Stimulated activated CD8-positive, alpha-beta memory T cell treated with anti-CD3 and anti-CD28 coated beads, Interleukin-7, amount 100 ng/mL, for 4 hours (primary cell): ENCODE measurements around the gene USP34.
"Not testable (repeated sequence)": the region's sequence is repeated elsewhere in the genome, so short reads cannot be mapped to it uniquely, and the experiment has no call there.

Experiments
- DNase-seq, 2 donors: peaks; one replicate each; pipeline ENCODE4 v3.0.0-alpha.2; 2020; ENCODE audit warnings: low read depth in 2 of 2

USP34 gene

GRCh38 chr2:61249521-61250071 lies 221.3 kb downstream of the USP34 start:
- DNase-seq = no peak

- no peak for DNase-seq
Observed at GRCh38 chr2:61247204-61247812, 223.6 kb downstream of the USP34 start.

- DNase-seq = no peak
Observed at GRCh38 chr2:61244694-61245093, 226.2 kb downstream of the USP34 start.

- no peak for DNase-seq
Observed at GRCh38 chr2:61241266-61241665, 229.6 kb downstream of the USP34 start.

- DNase-seq = no peak
Observed at GRCh38 chr2:61238219-61239012, 232.5 kb downstream of the USP34 start.

- no peak for DNase-seq
Observed at GRCh38 chr2:61235716-61236115, 235.2 kb downstream of the USP34 start.

GRCh38 chr2:61233581-61233980 lies 237.3 kb downstream of the USP34 start:
- no peak for DNase-seq

- no peak for DNase-seq
Observed at GRCh38 chr2:61229936-61230335, 241.0 kb downstream of the USP34 start.

- DNase-seq = no peak
Observed at GRCh38 chr2:61222567-61222966, 248.3 kb downstream of the USP34 start.

- DNase-seq = no peak
Observed at GRCh38 chr2:61221819-61222218, 249.1 kb downstream of the USP34 start.

GRCh38 chr2:61220768-61221167 lies 250.1 kb downstream of the USP34 start:
- DNase-seq = no peak

- DNase-seq = no peak
Observed at GRCh38 chr2:61218817-61219170, 252.1 kb downstream of the USP34 start.

GRCh38 chr2:61218076-61218816 lies 252.6 kb downstream of the USP34 start:
- no peak for DNase-seq

GRCh38 chr2:61214171-61214570 lies 256.7 kb downstream of the USP34 start:
- DNase-seq = no peak

- DNase-seq = no peak
Observed at GRCh38 chr2:61210332-61210981, 260.4 kb downstream of the USP34 start.

GRCh38 chr2:61205132-61205531 lies 265.8 kb downstream of the USP34 start:
- no peak for DNase-seq

- no peak for DNase-seq
Observed at GRCh38 chr2:61196671-61197070, 274.2 kb downstream of the USP34 start.

- DNase-seq = not testable (repeated sequence)
Observed at GRCh38 chr2:61194646-61195045, 276.2 kb downstream of the USP34 start.

- no peak for DNase-seq
Observed at GRCh38 chr2:61193670-61194561, 277.0 kb downstream of the USP34 start.

GRCh38 chr2:61187085-61187484 lies 283.8 kb downstream of the USP34 start:
- DNase-seq = no peak

- no peak for DNase-seq
Observed at GRCh38 chr2:61185231-61185728, 285.6 kb downstream of the USP34 start.
